BLaER1 treated with 17β-estradiol and CSF1 and Interleukin-3, amounts not matched to agents 10 nM and 100 nM (cell line): ENCODE results near the gene CNR1.

Experiments
- H3K27ac ChIP-seq, 11 experiments: shearing (Covaris generic); formaldehyde crosslinking; 2 replicates each; pipeline ENCODE4 v1.8.1; 2022
- H3K27me3 ChIP-seq, 11 experiments: shearing (Covaris generic); formaldehyde crosslinking; 2 replicates each; pipeline ENCODE4 v1.8.1; 2022
- H3K36me3 ChIP-seq, 11 experiments: shearing (Covaris generic); formaldehyde crosslinking; 2 replicates each; pipeline ENCODE4 v1.8.1; 2022
- H3K4me1 ChIP-seq, 10 experiments: shearing (Covaris generic); formaldehyde crosslinking; 2 replicates each; pipeline ENCODE4 v1.8.1; 2022
- H3K4me2 ChIP-seq, 11 experiments: shearing (Covaris generic); formaldehyde crosslinking; 2 replicates each; pipeline ENCODE4 v1.8.1; 2022
- H3K4me3 ChIP-seq, 10 experiments: shearing (Covaris generic); formaldehyde crosslinking; 2 replicates each; pipeline ENCODE4 v1.8.1; 2022
- H3K9ac ChIP-seq, 11 experiments: shearing (Covaris generic); formaldehyde crosslinking; 2 replicates each; pipeline ENCODE4 v1.8.1; 2022
- H3K9me3 ChIP-seq, 11 experiments: shearing (Covaris generic); formaldehyde crosslinking; replicated peaks in 1 of 11; 2 replicates each; pipeline ENCODE4 v1.8.1; 2022
- H4K20me1 ChIP-seq, 11 experiments: shearing (Covaris generic); formaldehyde crosslinking; 2 replicates each; pipeline ENCODE4 v1.8.1; 2022
- Cebpa-rat ChIP-seq, 11 experiments: shearing (Covaris generic); IDR thresholded peaks; 2 replicates each; pipeline ENCODE4 v1.8.1; 2022

The CNR1 gene

DNA sequence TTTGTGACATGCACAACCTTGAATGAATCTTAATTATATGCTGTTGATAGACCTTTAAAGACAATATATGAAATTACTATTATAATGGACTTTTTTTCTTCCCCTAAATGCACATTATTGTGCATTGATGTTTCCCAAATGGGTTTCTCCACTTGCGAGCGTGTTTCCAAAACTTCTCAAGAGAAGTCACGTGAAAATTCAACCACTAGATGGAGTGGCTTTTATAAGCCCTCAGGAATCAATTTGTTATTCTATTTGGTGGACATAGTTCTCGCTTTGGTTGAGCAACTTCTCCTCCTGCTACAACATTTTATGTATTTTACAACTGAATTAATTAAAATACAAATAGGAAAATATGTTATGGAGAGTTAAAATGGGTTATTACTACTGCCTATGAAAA, 9.0 kb downstream of the CNR1 start:
- H3K4me1 ChIP-seq = no peaks in the 10 kb centered on the region
- H3K4me2 ChIP-seq = no peak overlapping the region
- no peak for TF ChIP-seq Cebpa-rat (IDR thresholded peaks at IDR 0.05)
- H3K27me3 ChIP-seq = no peaks in the 10 kb centered on the region
- no peak overlapping the region for H3K4me3 ChIP-seq
- no peaks in the 10 kb centered on the region for H3K36me3 ChIP-seq
- no peak overlapping the region for H3K9ac ChIP-seq
- H3K9me3 ChIP-seq = no peaks in the 10 kb centered on the region
- no peaks in the 10 kb centered on the region for H4K20me1 ChIP-seq
- H3K27ac ChIP-seq = no peak overlapping the region

GRCh38 chr6:88145298-88145963, 20.7 kb downstream of the CNR1 start:
- Histone ChIP-seq H3K9ac (no peak overlapping the region), H3K4me1 (no peaks in the 10 kb centered on the region; a peak in 1 of 20 replicates), H4K20me1 (no peaks in the 10 kb centered on the region), H3K27ac (no peak overlapping the region), H3K36me3 (no peaks in the 10 kb centered on the region), H3K4me2 (no peak overlapping the region), H3K4me3 (no peak overlapping the region), H3K27me3 (no peaks in the 10 kb centered on the region), H3K9me3 (no peaks in the 10 kb centered on the region)
- no peak for TF ChIP-seq Cebpa-rat (IDR thresholded peaks at IDR 0.05)

DNA sequence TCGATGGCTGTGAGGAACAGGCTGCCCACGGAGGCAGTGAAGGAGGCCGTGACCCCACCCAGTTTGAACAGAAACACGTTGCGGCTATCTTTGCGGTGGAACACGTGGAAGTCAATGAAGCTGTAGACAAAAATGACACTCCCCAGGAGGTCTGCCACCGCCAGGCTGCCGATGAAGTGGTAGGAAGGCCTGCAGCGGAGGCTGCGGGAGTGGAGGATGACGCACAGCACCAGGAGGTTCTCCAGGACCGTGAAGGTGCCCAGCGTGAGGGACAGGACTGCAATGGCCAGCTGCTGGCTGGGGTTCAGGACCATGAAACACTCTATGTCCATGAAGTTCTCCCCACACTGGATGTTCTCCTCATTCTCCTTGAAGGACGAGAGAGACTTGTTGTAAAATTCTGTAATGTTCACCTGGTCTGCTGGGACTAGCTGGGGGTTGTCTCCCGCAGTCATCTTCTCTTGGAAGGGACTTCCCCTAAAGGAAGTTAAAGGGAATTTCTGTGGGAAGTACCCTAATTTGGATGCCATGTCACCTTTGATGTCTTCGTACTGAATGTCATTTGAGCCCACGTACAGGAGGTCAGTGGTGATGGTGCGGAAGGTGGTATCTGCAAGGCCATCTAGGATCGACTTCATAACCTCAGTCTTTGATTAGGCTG, 21.4 kb downstream of the CNR1 start:
- H3K9me3 ChIP-seq = no peaks in the 10 kb centered on the region
- H4K20me1 ChIP-seq = no peaks in the 10 kb centered on the region
- no peaks in the 10 kb centered on the region for H3K27me3 ChIP-seq
- no peaks in the 10 kb centered on the region for H3K36me3 ChIP-seq
- TF ChIP-seq Cebpa-rat (IDR thresholded peaks at IDR 0.05) = no peak
- no peak overlapping the region for H3K27ac ChIP-seq
- H3K4me3 ChIP-seq = no peak overlapping the region
- no peak overlapping the region for H3K4me2 ChIP-seq
- H3K4me1 ChIP-seq = no peaks in the 10 kb centered on the region; a peak in 1 of 20 replicates
- no peak overlapping the region for H3K9ac ChIP-seq

GRCh38 chr6:88143421-88144157, 22.6 kb downstream of the CNR1 start:
- Histone ChIP-seq H4K20me1 (no peaks in the 10 kb centered on the region), H3K9ac (no peak overlapping the region), H3K4me1 (no peaks in the 10 kb centered on the region; a peak in 1 of 20 replicates), H3K4me3 (no peak overlapping the region), H3K4me2 (no peak overlapping the region), H3K27me3 (no peaks in the 10 kb centered on the region), H3K27ac (no peak overlapping the region), H3K36me3 (no peaks in the 10 kb centered on the region), H3K9me3 (no peaks in the 10 kb centered on the region)
- TF ChIP-seq Cebpa-rat (IDR thresholded peaks at IDR 0.05) = no peak

- no peak overlapping the region for H3K4me2 ChIP-seq
- no peaks in the 10 kb centered on the region for H3K27me3 ChIP-seq
- no peaks in the 10 kb centered on the region for H4K20me1 ChIP-seq
- H3K4me1 ChIP-seq = no peaks in the 10 kb centered on the region; a peak in 1 of 20 replicates
- H3K27ac ChIP-seq = no peak overlapping the region
- no peak overlapping the region for H3K9ac ChIP-seq
- H3K36me3 ChIP-seq = no peaks in the 10 kb centered on the region
- no peak overlapping the region for H3K4me3 ChIP-seq
- no peak for TF ChIP-seq Cebpa-rat (IDR thresholded peaks at IDR 0.05)
- H3K9me3 ChIP-seq = no peaks in the 10 kb centered on the region
These were observed 23.9 kb downstream of the CNR1 start for GRCh38 chr6:88142297-88142668.

GRCh38 chr6:88141561-88142296, 24.4 kb downstream of the CNR1 start:
- Histone ChIP-seq H3K4me3 (no peak overlapping the region), H3K27me3 (no peaks in the 10 kb centered on the region), H3K36me3 (no peaks in the 10 kb centered on the region), H3K9me3 (no peaks in the 10 kb centered on the region), H3K4me1 (no peaks in the 10 kb centered on the region; a peak in 1 of 20 replicates), H3K27ac (no peak overlapping the region), H4K20me1 (no peaks in the 10 kb centered on the region), H3K4me2 (no peak overlapping the region), H3K9ac (no peak overlapping the region)
- TF ChIP-seq Cebpa-rat (IDR thresholded peaks at IDR 0.05) = no peak

GRCh38 chr6:88137915-88138314, 28.2 kb downstream of the CNR1 start:
- Histone ChIP-seq H3K27me3 (no peaks in the 10 kb centered on the region), H3K9me3 (no peaks in the 10 kb centered on the region), H3K27ac (no peak overlapping the region), H3K4me1 (no peaks in the 10 kb centered on the region; a peak in 1 of 20 replicates), H4K20me1 (no peaks in the 10 kb centered on the region), H3K9ac (no peak overlapping the region), H3K4me2 (no peak overlapping the region), H3K4me3 (no peak overlapping the region), H3K36me3 (no peaks in the 10 kb centered on the region)
- no peak for TF ChIP-seq Cebpa-rat (IDR thresholded peaks at IDR 0.05)

GRCh38 chr6:88135578-88136114, 30.5 kb downstream of the CNR1 start:
- Histone ChIP-seq H4K20me1 (no peaks in the 10 kb centered on the region), H3K4me2 (no peak overlapping the region), H3K9ac (no peak overlapping the region), H3K4me3 (no peak overlapping the region), H3K4me1 (no peaks in the 10 kb centered on the region), H3K9me3 (no peaks in the 10 kb centered on the region), H3K27ac (no peak overlapping the region), H3K36me3 (no peaks in the 10 kb centered on the region), H3K27me3 (no peaks in the 10 kb centered on the region)
- TF ChIP-seq Cebpa-rat (IDR thresholded peaks at IDR 0.05) = no peak

- TF ChIP-seq Cebpa-rat (IDR thresholded peaks at IDR 0.05) = no peak
- no peak overlapping the region for H3K9ac ChIP-seq
- no peaks in the 10 kb centered on the region for H4K20me1 ChIP-seq
- H3K4me2 ChIP-seq = no peak overlapping the region
- no peaks in the 10 kb centered on the region for H3K36me3 ChIP-seq
- H3K4me1 ChIP-seq = no peaks in the 10 kb centered on the region
- no peak overlapping the region for H3K4me3 ChIP-seq
- no peaks in the 10 kb centered on the region for H3K27me3 ChIP-seq
- H3K27ac ChIP-seq = no peak overlapping the region
- H3K9me3 ChIP-seq = no peaks in the 10 kb centered on the region
These were observed 31.6 kb downstream of the CNR1 start for GRCh38 chr6:88134575-88134974.
